Stimulated activated naive CD8-positive, alpha-beta T cell treated with anti-CD3 and anti-CD28 coated beads, Interleukin-15, Interleukin-2, amounts not matched to agents 100 ng/mL and 50 ng/mL, for 24 hours (primary cell): ENCODE results near the gene ANKRD12.
"Not testable (repeated sequence)": the region's sequence is repeated elsewhere in the genome, so short reads cannot be mapped to it uniquely, and the experiment has no call there.

Experiments
- H3K27ac Mint-ChIP-seq: one replicate; pipeline ENCODE4 v1.8.0; 2021; ENCODE audit warnings: mild to moderate bottlenecking, mixed read lengths
- H3K27me3 Mint-ChIP-seq: one replicate; pipeline ENCODE4 v1.8.0; 2021; ENCODE audit warnings: mixed read lengths
- H3K36me3 Mint-ChIP-seq: one replicate; pipeline ENCODE4 v1.8.0; 2021; ENCODE audit warnings: low read depth, mixed read lengths
- H3K4me1 Mint-ChIP-seq: one replicate; pipeline ENCODE4 v1.8.0; 2021; ENCODE audit warnings: low read depth, mixed read lengths
- H3K4me3 Mint-ChIP-seq: one replicate; pipeline ENCODE4 v1.8.0; 2021; ENCODE audit warnings: mild to moderate bottlenecking, mixed read lengths
- H3K9me3 Mint-ChIP-seq: one replicate; pipeline ENCODE4 v1.8.0; 2021; ENCODE audit warnings: mixed read lengths

ANKRD12 gene

DNA sequence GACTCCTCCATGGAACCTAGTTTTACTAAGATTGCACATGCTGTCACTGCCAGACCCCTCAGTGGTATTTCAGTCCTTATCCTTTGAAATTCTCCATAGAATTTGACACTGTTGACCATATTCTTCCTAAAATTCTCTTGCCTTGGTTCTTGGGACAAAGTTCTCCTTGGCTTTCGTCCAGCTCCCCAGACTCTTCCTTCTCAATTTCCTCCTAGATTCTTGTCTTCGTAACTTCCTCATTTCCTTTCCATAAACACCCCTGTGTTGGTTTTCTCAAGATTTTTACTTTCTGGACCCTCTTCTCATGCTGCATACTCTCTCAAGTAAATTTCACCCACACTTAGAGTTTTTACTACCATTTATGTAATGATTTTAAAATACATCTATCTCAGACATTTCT is 101.4 kb downstream of the ANKRD12 start:
- Mint-ChIP-seq H3K4me3 (no peak overlapping the region), H3K36me3 (peaks cover 51% of the 10 kb centered on the region), H3K9me3 (no peaks in the 10 kb centered on the region), H3K27ac (peak overlapping the region; percentile 12), H3K4me1 (peaks cover 4% of the 10 kb centered on the region), H3K27me3 (no peaks in the 10 kb centered on the region)

DNA sequence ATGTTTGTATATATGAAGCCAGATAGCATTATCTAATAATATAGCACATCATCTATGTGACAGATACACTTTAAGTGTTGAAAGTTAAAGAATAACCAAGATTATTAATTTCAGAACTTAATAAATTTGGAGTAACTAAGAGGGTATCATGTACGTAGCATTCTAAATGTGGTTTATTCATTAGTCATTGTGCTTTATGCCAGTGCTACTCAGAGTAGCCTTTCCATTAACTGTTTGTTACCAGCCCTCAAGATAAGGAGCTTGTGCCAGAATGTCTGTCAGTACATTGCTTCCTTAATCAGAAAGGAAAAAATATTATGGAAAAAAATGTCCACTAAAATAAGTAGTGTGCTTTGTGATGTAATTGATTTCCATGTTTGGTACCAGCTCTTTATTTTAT is 103.1 kb downstream of the ANKRD12 start:
- Mint-ChIP-seq H3K27ac (peak overlapping the region; percentile 15), H3K36me3 (peaks cover 50% of the 10 kb centered on the region), H3K4me1 (peaks cover 4% of the 10 kb centered on the region), H3K4me3 (no peak overlapping the region), H3K27me3 (no peaks in the 10 kb centered on the region), H3K9me3 (no peaks in the 10 kb centered on the region)

DNA sequence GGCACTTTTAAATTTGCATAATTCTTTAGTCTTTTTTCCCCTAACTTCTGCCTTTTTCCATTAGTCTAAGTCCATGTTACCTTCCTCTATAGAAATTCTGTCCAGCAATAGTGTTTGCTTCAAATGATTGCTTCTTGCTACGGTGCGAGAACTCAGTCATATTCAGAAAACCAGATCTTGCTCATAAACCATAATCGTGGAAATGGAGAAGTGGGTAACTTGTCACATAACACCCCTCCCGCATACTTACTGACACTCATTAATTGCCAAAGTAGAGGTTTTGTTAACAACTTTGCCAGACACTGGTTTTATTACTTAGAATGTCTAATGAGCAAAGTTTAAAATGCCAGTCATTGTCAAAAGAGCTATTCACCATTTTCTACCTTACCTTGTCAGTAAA is 103.7 kb downstream of the ANKRD12 start:
- H3K9me3 Mint-ChIP-seq = no peaks in the 10 kb centered on the region
- H3K4me1 Mint-ChIP-seq = peaks cover 4% of the 10 kb centered on the region
- no peaks in the 10 kb centered on the region for H3K27me3 Mint-ChIP-seq
- peaks cover 47% of the 10 kb centered on the region for H3K36me3 Mint-ChIP-seq
- H3K4me3 Mint-ChIP-seq = no peak overlapping the region
- peak overlapping the region; percentile 15 for H3K27ac Mint-ChIP-seq

DNA sequence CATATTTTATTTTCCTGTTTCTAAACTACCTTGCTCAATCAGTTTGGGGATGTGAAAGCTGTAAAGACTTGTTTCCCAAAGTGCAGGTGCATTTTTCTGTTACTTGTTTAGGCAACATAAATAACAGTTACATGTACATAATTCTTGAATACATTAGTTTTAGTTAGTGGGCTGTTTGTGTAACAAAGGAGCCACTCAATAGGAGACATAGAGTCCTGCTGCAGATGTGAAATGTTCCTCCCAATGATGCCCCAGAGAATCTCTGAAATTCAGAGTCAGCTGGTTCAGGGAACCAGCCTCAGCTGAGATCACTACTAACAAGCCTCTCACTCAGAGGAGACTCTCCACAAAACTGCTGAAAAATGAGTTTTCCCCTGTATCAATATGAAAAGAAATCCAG is 106.4 kb downstream of the ANKRD12 start:
- Mint-ChIP-seq H3K27ac (peak overlapping the region; percentile 32), H3K36me3 (peaks cover 43% of the 10 kb centered on the region), H3K27me3 (no peaks in the 10 kb centered on the region)

DNA sequence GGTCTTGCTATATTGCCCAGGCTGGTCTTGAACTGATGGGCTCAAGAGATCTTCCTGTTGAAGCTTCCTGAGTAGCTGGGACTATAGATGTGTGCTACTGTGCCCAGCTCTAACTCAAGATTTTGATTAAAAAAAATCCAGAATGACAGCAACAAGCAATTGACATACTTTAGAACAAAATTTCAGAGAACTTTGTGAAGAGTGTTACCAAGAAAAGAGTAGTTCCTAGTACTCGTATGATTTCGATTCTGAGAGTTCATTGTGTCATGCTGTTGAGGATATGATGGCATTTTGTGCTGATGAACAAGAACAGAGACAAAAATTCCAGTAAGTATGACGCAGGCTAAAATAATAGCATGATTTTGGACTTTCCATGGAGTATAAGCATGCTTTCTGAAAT is 107.8 kb downstream of the ANKRD12 start:
- no peaks in the 10 kb centered on the region for H3K9me3 Mint-ChIP-seq
- no peak overlapping the region for H3K27ac Mint-ChIP-seq
- peaks cover 37% of the 10 kb centered on the region for H3K36me3 Mint-ChIP-seq
- no peaks in the 10 kb centered on the region for H3K27me3 Mint-ChIP-seq
- H3K4me1 Mint-ChIP-seq = peaks cover 4% of the 10 kb centered on the region
- no peak overlapping the region for H3K4me3 Mint-ChIP-seq

More for the DNA sequence above, 106.4 kb downstream of the ANKRD12 start:
- H3K4me1 Mint-ChIP-seq = peaks cover 4% of the 10 kb centered on the region
- H3K9me3 Mint-ChIP-seq = no peaks in the 10 kb centered on the region
- no peak overlapping the region for H3K4me3 Mint-ChIP-seq

DNA sequence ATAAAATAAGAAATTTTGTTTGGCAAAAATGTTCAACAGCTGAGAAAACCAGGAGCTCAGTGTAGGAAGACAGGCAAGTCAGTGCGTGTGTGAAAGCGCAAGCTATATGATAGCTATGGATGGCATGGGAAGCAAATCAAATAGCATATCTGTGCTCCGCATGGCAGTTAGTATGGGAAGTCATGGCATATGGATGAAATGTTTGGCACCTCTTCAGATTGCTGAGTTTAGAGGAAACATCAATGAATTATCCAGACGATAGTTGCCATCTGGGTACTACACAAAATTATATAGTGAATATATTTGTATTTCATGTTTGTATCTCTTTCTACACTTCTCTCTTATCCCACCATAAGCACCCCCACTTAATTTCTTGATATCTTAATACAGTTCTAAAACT is 112.1 kb downstream of the ANKRD12 start:
- H3K27me3 Mint-ChIP-seq = no peaks in the 10 kb centered on the region
- H3K4me1 Mint-ChIP-seq = no peaks in the 10 kb centered on the region
- no peak overlapping the region for H3K4me3 Mint-ChIP-seq
- H3K9me3 Mint-ChIP-seq = peaks cover 5% of the 10 kb centered on the region
- H3K27ac Mint-ChIP-seq = no peak overlapping the region
- peaks cover 45% of the 10 kb centered on the region for H3K36me3 Mint-ChIP-seq

DNA sequence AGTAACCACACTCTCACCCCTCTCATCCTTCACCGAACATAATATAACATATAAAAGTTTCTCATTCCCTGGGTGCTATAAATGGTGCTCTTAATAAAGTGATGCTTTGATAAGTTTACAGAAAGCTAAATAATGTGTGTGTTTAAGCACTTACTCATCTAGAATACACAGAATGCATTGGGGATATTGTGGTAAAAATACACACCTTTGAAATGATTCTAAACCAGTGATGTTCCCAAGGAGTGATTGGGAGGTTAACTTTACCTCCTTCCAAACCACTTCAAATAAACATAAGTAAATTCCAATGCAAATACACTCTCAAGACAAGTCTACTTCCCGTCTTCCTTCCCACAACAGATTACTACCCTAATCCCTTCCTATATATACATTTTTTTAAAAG is 112.7 kb downstream of the ANKRD12 start:
- Mint-ChIP-seq H3K36me3 (peaks cover 45% of the 10 kb centered on the region), H3K27me3 (no peaks in the 10 kb centered on the region), H3K4me1 (no peaks in the 10 kb centered on the region), H3K9me3 (peaks cover 6% of the 10 kb centered on the region), H3K27ac (no peak overlapping the region), H3K4me3 (no peak overlapping the region)

DNA sequence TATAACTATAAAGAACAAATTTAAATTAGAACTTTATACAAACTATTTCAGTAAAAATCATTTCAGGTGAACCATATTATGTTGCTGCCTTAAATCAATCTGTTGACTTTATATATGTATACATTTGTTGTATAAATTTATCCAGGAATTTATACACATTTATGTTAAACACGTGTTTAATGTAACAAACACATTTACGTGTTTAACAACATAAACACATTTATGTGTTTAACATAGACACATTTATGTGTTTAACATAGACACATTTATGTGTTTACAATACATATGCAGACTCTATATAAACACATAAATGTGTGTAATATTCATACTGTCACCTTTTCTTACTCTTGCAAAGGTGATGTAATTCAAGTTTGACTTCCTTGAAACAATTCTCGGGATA is 122.6 kb downstream of the ANKRD12 start:
- Mint-ChIP-seq H3K27me3 (no peaks in the 10 kb centered on the region), H3K4me1 (no peaks in the 10 kb centered on the region), H3K9me3 (peaks cover 16% of the 10 kb centered on the region), H3K4me3 (no peak overlapping the region), H3K36me3 (peaks cover 56% of the 10 kb centered on the region), H3K27ac (no peak overlapping the region)

DNA sequence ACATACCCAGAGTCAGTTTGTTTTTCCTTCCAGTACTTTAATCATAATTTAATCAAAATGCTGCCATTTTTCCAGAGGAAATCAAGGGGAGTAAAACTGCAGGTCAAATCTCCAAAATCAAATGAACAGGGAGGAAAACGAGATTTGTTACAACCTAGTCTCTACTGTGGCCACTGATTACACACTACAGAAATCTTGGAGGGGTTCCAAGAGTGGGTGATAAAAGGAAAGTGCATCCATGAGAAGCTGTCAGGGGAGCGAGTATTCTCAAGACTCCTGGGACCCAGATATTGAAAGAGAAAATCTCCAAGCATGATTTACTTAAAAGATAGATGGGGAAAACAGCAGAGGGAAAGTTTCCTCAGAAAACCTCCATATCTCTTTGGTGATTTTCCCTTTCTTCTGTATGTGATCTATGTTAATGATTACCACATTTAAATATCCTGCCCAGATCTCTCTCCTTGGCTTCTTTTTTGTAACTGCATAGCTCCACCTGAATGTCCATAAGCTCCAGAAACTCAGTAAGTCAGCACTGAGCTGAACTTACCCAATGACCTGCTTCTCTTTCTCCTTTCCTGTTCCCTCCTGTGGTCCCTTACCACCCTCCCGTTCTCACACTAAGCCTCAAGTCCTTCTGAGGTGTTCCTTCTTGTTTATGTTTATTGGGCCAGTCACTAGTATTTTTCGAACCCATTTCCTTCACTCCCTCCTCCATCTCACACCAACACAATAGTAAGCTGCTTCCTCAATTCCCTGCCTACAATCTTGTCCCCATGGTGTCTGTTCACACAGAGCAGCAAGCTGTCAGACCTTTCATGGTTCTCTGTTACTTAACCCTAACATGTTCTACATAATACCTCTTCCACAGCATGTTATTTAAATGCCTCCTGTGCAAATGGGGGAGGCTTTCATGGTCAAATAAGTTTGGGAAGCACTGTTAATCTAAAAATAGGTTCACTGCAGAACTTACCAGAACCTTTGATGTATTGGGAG is 124.1 kb downstream of the ANKRD12 start:
- Mint-ChIP-seq H3K4me1 (no peaks in the 10 kb centered on the region), H3K36me3 (peaks cover 53% of the 10 kb centered on the region), H3K9me3 (peaks cover 1% of the 10 kb centered on the region), H3K27ac (no peak overlapping the region), H3K27me3 (no peaks in the 10 kb centered on the region), H3K4me3 (no peak overlapping the region)

DNA sequence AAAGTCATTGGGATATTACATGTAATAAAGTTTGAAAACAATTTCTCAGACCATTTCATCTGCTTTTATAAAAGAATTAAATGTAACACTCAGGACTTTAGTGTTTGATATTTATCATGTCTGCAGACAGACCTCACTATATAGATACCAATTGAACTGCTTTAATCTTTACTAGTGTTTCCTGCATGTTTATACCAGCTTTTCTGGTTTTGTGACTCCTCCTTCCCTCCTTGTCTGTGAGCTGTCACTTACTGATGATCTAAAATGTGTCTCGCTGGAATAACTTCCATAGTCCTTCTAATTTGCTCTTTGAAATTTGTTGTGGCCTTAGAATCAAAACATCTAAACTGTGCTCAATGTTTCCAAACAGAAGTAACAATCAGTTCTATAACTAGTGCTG is 126.7 kb downstream of the ANKRD12 start:
- Mint-ChIP-seq H3K27me3 (no peaks in the 10 kb centered on the region), H3K36me3 (peaks cover 50% of the 10 kb centered on the region), H3K9me3 (peaks cover 5% of the 10 kb centered on the region), H3K4me3 (no peak overlapping the region), H3K27ac (no peak overlapping the region), H3K4me1 (no peaks in the 10 kb centered on the region)

DNA sequence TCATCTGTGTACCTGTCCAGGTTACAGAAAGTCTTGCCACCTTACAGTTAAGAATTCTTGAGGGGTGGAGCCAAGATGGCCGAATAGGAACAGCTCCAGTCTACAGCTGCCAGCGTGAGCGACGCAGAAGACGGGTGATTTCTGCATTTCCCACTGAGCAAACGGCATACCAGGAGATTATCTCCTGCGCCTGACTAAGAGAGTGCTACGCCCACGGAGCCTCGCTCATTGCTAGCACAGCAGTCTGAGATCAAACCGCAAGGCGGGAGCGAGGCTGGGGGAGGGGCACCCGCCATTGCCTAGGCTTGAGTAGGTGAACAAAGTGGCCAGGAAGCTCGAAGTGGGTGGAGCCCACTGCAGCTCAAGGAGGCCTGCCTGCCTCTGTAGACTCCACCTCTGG is 128.2 kb downstream of the ANKRD12 start:
- H3K27me3 Mint-ChIP-seq, H3K27ac Mint-ChIP-seq, H3K4me3 Mint-ChIP-seq, H3K4me1 Mint-ChIP-seq, H3K9me3 Mint-ChIP-seq: not testable (repeated sequence)
- peaks cover 62% of the 10 kb centered on the region for H3K36me3 Mint-ChIP-seq

DNA sequence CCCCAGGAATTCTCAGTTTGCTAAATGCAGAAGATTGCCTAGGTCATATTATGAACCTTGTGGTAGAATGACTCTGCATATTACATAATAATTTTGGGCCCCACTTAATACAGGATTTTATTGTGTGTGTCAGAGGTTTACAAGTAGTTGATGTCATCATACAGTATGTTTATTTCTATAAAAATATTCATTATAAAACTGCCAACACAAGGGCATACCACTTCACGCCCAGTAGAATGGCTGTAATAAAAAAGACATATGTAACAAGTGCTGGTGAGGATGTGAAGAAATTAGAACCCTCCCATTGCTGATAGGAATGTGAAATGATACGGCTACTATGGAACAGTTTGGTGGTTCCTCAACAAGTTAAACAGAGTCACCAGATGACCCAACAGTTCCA is 136.6 kb downstream of the ANKRD12 start:
- Mint-ChIP-seq H3K4me1 (no peaks in the 10 kb centered on the region), H3K27me3 (no peaks in the 10 kb centered on the region), H3K36me3 (peaks cover 54% of the 10 kb centered on the region), H3K4me3 (no peak overlapping the region), H3K27ac (no peak overlapping the region), H3K9me3 (no peaks in the 10 kb centered on the region)

DNA sequence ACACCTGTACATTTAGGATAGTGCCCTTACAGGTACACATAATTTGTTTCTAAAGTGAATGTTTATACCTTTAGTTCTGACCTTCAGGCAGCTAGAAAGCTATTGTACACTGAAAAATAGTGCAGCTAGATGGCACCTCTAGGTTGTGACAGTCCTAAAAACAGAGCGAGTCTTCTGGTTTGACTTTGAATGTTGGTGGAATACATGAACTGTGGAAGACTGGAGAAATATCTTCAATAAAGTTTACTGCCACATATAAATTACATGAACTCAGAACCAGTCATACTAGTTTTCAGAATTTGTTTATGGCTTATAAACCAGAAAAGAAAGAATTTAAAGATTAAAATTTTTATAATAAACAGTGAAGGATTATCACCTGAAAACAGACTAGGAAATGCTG is 139.3 kb downstream of the ANKRD12 start:
- Mint-ChIP-seq H3K36me3 (peaks cover 52% of the 10 kb centered on the region), H3K27ac (no peak overlapping the region), H3K4me3 (no peak overlapping the region), H3K4me1 (no peaks in the 10 kb centered on the region), H3K27me3 (no peaks in the 10 kb centered on the region), H3K9me3 (no peaks in the 10 kb centered on the region)

DNA sequence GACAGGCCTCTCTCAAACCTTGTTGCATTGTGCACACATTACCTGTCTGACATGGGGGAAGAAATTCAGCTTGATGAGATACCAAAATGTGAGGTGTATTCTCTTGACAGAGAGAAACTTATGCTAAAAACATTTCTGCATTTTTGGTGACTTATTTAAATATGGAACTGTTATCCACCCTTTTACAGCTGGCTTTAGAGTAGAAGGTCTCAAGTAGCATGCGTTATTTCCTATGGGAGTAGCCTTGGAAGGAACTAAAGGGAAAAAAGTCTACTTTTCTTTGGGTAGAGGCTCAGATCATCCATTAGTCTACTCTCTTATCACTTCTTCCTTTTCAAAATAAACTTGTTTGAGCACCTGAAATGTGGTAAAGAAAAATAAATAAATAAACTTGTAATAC is 141.4 kb downstream of the ANKRD12 start:
- no peak overlapping the region for H3K4me3 Mint-ChIP-seq
- no peak overlapping the region for H3K27ac Mint-ChIP-seq
- peaks cover 48% of the 10 kb centered on the region for H3K36me3 Mint-ChIP-seq
- H3K9me3 Mint-ChIP-seq = no peaks in the 10 kb centered on the region
- H3K27me3 Mint-ChIP-seq = no peaks in the 10 kb centered on the region
- H3K4me1 Mint-ChIP-seq = no peaks in the 10 kb centered on the region

DNA sequence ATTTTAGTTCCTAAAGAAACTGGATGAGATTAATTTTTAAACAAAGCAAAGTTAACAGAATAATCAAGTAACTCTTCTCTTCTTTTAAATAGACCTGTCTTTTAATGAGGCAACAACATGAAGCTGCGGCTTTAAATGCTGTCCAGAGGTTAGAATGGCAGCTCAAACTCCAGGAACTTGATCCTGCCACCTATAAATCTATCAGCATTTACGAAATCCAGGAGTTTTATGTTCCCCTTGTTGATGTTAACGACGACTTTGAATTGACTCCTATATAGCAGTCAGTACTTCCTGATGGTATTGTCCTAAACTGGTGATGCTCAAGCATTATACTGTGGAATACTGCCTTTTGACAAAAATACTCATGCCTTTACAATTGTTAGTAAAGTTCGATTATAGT is 144.3 kb downstream of the ANKRD12 start:
- no peaks in the 10 kb centered on the region for H3K27me3 Mint-ChIP-seq
- peaks cover 46% of the 10 kb centered on the region for H3K36me3 Mint-ChIP-seq
- no peaks in the 10 kb centered on the region for H3K4me1 Mint-ChIP-seq
- no peak overlapping the region for H3K27ac Mint-ChIP-seq
- H3K9me3 Mint-ChIP-seq = peaks cover 4% of the 10 kb centered on the region
- no peak overlapping the region for H3K4me3 Mint-ChIP-seq

DNA sequence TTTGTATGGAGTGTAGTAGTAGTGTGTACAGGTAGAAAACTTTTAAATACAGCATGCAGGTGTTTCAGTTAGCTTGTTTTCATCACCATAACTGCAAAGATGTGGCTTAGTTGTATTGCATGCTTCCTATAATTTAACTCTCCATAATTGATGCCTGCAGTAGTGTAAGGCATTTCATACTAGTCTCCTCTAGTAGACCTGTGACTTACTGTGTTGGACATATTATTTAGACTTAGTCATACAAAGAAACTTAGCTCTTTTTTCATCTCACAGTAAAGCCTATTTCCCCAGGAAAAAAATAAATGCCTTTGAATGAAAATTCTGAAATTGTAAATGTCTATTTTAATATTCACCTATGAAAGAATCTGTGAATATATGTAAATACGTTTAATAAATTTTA is 145.2 kb downstream of the ANKRD12 start:
- Mint-ChIP-seq H3K27ac (no peak overlapping the region), H3K4me3 (no peak overlapping the region), H3K27me3 (no peaks in the 10 kb centered on the region), H3K36me3 (peaks cover 47% of the 10 kb centered on the region), H3K9me3 (peaks cover 4% of the 10 kb centered on the region), H3K4me1 (no peaks in the 10 kb centered on the region)
